Loucy (cell line): Measurements from ENCODE around the gene PRTFDC1.

Source experiments
- H2AFZ ChIP-seq: fragments of 200-600 bp; sonication (generic); 2 replicates; pipeline ENCODE4 v1.6.0; 2016; ENCODE audit warnings: antibody characterized with exemption, mild to moderate bottlenecking, low read length, moderate library complexity
- H3F3A ChIP-seq: fragments of 200-600 bp; 2 replicates; pipeline ENCODE4 v1.6.0; 2016; ENCODE audit warnings: antibody characterized with exemption, low read depth, mild to moderate bottlenecking
- H3K27me3 ChIP-seq: fragments of 200-600 bp; sonication (generic); 2 replicates; pipeline ENCODE4 v1.6.1; 2014; ENCODE audit warnings: low read length, mild to moderate bottlenecking; ENCODE audit not compliant: insufficient read depth, poor library complexity, severe bottlenecking
- H3K36me3 ChIP-seq: fragments of 200-600 bp; sonication (generic); 2 replicates; pipeline ENCODE4 v1.6.1; 2016; ENCODE audit warnings: low read length; ENCODE audit not compliant: insufficient read depth
- H3K4me1 ChIP-seq: fragments of 200-600 bp; sonication (generic); 2 replicates; pipeline ENCODE4 v1.5.1; 2014; ENCODE audit warnings: low read length, mild to moderate bottlenecking; ENCODE audit not compliant: insufficient read depth, poor library complexity, severe bottlenecking
- H3K4me2 ChIP-seq: fragments of 200-600 bp; sonication (generic); 2 replicates; pipeline ENCODE4 v1.6.0; 2014; ENCODE audit warnings: antibody characterized with exemption, low read length, low read depth, mild to moderate bottlenecking; ENCODE audit not compliant: poor library complexity, severe bottlenecking
- H3K4me3 ChIP-seq: fragments of 200-600 bp; sonication (generic); 2 replicates; pipeline ENCODE4 v1.5.1; 2014; ENCODE audit warnings: low read length, mild to moderate bottlenecking, mixed read lengths; ENCODE audit not compliant: poor library complexity, severe bottlenecking
- H3K79me2 ChIP-seq: fragments of 200-600 bp; sonication (generic); 2 replicates; pipeline ENCODE4 v1.6.1; 2014; ENCODE audit warnings: low read length; ENCODE audit not compliant: insufficient read depth
- H3K9ac ChIP-seq: fragments of 200-600 bp; sonication (generic); 2 replicates; pipeline ENCODE4 v1.6.0; 2014; ENCODE audit warnings: mild to moderate bottlenecking, low read depth, low read length, moderate library complexity; ENCODE audit not compliant: poor library complexity, severe bottlenecking
- H3K9me2 ChIP-seq: fragments of 200-600 bp; sonication (generic); replicated peaks from 2 replicates; pipeline ENCODE4 v1.6.1; 2016; ENCODE audit warnings: low read depth, low read length, mixed read lengths
- H3K9me3 ChIP-seq: fragments of 200-600 bp; sonication (generic); 2 replicates; pipeline ENCODE4 v1.6.1; 2014; ENCODE audit warnings: mild to moderate bottlenecking, antibody characterized with exemption, low read length, low read depth; ENCODE audit not compliant: insufficient read depth
- H4K20me1 ChIP-seq: fragments of 200-600 bp; sonication (generic); 2 replicates; pipeline ENCODE4 v1.6.0; 2014; ENCODE audit warnings: antibody characterized with exemption, low read length, mild to moderate bottlenecking; ENCODE audit not compliant: insufficient read depth, poor library complexity, severe bottlenecking
- CTCF ChIP-seq: fragments of 200-600 bp; sonication (generic); conservative IDR thresholded peaks from 2 replicates; pipeline ENCODE4 v1.5.1; 2014; ENCODE audit warnings: mild to moderate bottlenecking, antibody characterized with exemption, low read length
- EZH2phosphoT487 ChIP-seq: fragments of 200-600 bp; IDR thresholded peaks from 2 replicates; pipeline ENCODE4 v1.6.1; 2018; ENCODE audit warnings: antibody characterized with exemption, mild to moderate bottlenecking, moderate library complexity, borderline replicate concordance

Gene PRTFDC1

DNA sequence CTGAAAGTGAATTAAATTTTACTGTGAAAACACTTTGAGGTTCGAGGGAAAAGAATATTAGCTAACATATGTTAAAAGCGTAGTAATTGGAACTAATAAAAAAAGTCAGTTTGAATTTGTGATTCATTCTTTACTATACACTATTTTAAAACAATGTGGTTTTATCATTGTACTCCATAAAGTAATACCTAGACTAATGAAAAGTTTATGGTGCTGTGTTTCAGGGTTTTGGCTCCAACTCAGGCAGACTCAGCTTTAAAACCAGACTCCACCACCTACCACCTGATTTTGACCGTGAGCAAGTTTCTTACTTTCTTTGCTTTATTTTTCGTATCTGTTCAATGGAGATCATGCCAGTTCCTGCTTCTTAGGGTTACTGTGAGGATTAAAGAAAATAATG is 9.2 kb upstream of the PRTFDC1 start:
- no peaks in the 10 kb centered on the region for H3F3A ChIP-seq
- H3K9me2 ChIP-seq: no peaks in the 10 kb centered on the region
- no peak for TF ChIP-seq CTCF
- no peak for TF ChIP-seq EZH2phosphoT487
- no peaks in the 10 kb centered on the region for H3K9me3 ChIP-seq
- H3K9ac ChIP-seq: no peak overlapping the region
- no peaks in the 10 kb centered on the region for H3K36me3 ChIP-seq
- no peak overlapping the region for H3K4me2 ChIP-seq
- no peak overlapping the region for H3K4me3 ChIP-seq
- H4K20me1 ChIP-seq: no peaks in the 10 kb centered on the region
- H3K4me1 ChIP-seq: no peaks in the 10 kb centered on the region
- no peaks in the 10 kb centered on the region for H3K79me2 ChIP-seq
- H2AFZ ChIP-seq: no peak overlapping the region
- H3K27me3 ChIP-seq: no peaks in the 10 kb centered on the region

- no peaks in the 10 kb centered on the region for H3K9me2 ChIP-seq
- H4K20me1 ChIP-seq: no peaks in the 10 kb centered on the region
- no peak for TF ChIP-seq EZH2phosphoT487
- TF ChIP-seq CTCF: no peak
- H2AFZ ChIP-seq: no peak overlapping the region
- no peaks in the 10 kb centered on the region for H3K27me3 ChIP-seq
- H3K9ac ChIP-seq: no peak overlapping the region
- H3K4me2 ChIP-seq: no peak overlapping the region
- H3F3A ChIP-seq: no peaks in the 10 kb centered on the region
- H3K9me3 ChIP-seq: no peaks in the 10 kb centered on the region
- H3K4me1 ChIP-seq: no peaks in the 10 kb centered on the region
- no peaks in the 10 kb centered on the region for H3K36me3 ChIP-seq
- H3K79me2 ChIP-seq: no peaks in the 10 kb centered on the region
- no peak overlapping the region for H3K4me3 ChIP-seq
Observed at GRCh38 chr10:24959382-24959730, 7.0 kb upstream of the PRTFDC1 start.

GRCh38 chr10:24958721-24959381 is 6.4 kb upstream of the PRTFDC1 start:
- H2AFZ ChIP-seq: no peak overlapping the region
- H3K27me3 ChIP-seq: no peaks in the 10 kb centered on the region
- H4K20me1 ChIP-seq: no peaks in the 10 kb centered on the region
- no peaks in the 10 kb centered on the region for H3F3A ChIP-seq
- H3K9me2 ChIP-seq: no peaks in the 10 kb centered on the region
- no peak overlapping the region for H3K9ac ChIP-seq
- no peaks in the 10 kb centered on the region for H3K4me1 ChIP-seq
- no peak overlapping the region for H3K4me2 ChIP-seq
- H3K79me2 ChIP-seq: no peaks in the 10 kb centered on the region
- no peaks in the 10 kb centered on the region for H3K36me3 ChIP-seq
- no peak overlapping the region for H3K4me3 ChIP-seq
- H3K9me3 ChIP-seq: no peaks in the 10 kb centered on the region
- no peak for TF ChIP-seq EZH2phosphoT487
- no peak for TF ChIP-seq CTCF
